ENCODE data around the gene DHX15. TPM values are rescaled to one million over a fixed set of nuclear protein-coding genes. Genes with fewer than 3 reads are reported as not detected.
"Not testable (repeated sequence)": the region's sequence is repeated elsewhere in the genome, so short reads cannot be mapped to it uniquely, and the experiment has no call there.

The DHX15 gene
- total and polyA plus RNA-seq, 10 of the 15 experiments (the other 5 are each of a cell fraction or from before 2014, with no cell fraction given): 166 to 269 (median 184) TPM

- intact Hi-C loops (cut with micrococcal nuclease; ENCODE audit: unreplicated experiment) (no loop called here), in situ Hi-C loops (cut with MboI) (no loop called here)
- Histone ChIP-seq H3K27me3 (replicated peaks in 1 of 2; ENCODE audit: control insufficient read depth in 2 of 2, insufficient read depth in 2 of 2, low read length in 1 of 2) (no peaks in the 10 kb centered on the region), H3K4me1 (ENCODE audit: control insufficient read depth, insufficient read depth, low read length) (no peaks in the 10 kb centered on the region), H3K9me3 (replicated peaks; ENCODE audit: control insufficient read depth, insufficient read depth, low read length) (no peaks in the 10 kb centered on the region), H3K79me2 (ENCODE audit: control insufficient read depth, insufficient read depth, low read length) (no peaks in the 10 kb centered on the region), H4K20me1 (ENCODE audit: control insufficient read depth, insufficient read depth) (no peaks in the 10 kb centered on the region), H2AFZ (ENCODE audit: control insufficient read depth, low read depth, low read length) (no peak overlapping the region), H3K36me3 (ENCODE audit: control insufficient read depth in 2 of 2, insufficient read depth in 2 of 2, low read length in 1 of 2) (no peaks in the 10 kb centered on the region), H3K9ac (ENCODE audit: control insufficient read depth, insufficient read depth, low read length) (no peak overlapping the region), H3K4me3 (no peak overlapping the region), H3K27ac (ENCODE audit: control insufficient read depth, insufficient read depth) (no peak overlapping the region), H3K4me2 (ENCODE audit: control insufficient read depth, insufficient read depth) (no peak overlapping the region)
- BruUV-seq (replicated peaks): no TSS peak
- ATAC-seq (no peak), FAIRE-seq (no peak), DNase-seq (ENCODE audit: low read depth, low spot score) (no peak)
- 78% methylated on average over 7 of the region's 7 CpGs for WGBS (ENCODE audit: insufficient coverage, insufficient replicate concordance, low lambda C conversion rate, missing lambda C conversion rate)
- TF ChIP-seq JUNB (IDR thresholded peaks at IDR 0.05) (no peak), SMARCA5 (IDR thresholded peaks at IDR 0.05) (no peak), MLLT1 (IDR thresholded peaks at IDR 0.05) (no peak), ASH2L (IDR thresholded peaks at IDR 0.05; ENCODE audit: borderline replicate concordance, low read depth) (no peak), SREBF1 (IDR thresholded peaks at IDR 0.05; ENCODE audit: low read length) (no peak), ZNF622 (IDR thresholded peaks at IDR 0.05) (no peak), ZBTB33 (IDR thresholded peaks at IDR 0.05) (no peak), TAF1 (IDR thresholded peaks at IDR 0.05; ENCODE audit: borderline replicate concordance, low read depth, low read length) (no peak)
- SMC1A ChIA-PET (ENCODE audit: uncharacterized antibody, unreplicated experiment): no interaction called here
- POLR2A ChIA-PET: no interaction called here
- RAD21 ChIA-PET (ENCODE audit: unreplicated experiment): no interaction called here
- CTCF ChIA-PET: no interaction called here
Measured at GRCh38 chr4:24507439-24507838, 76.9 kb downstream of the DHX15 start.

- DNase-seq (ENCODE audit: low read depth, low spot score); intact Hi-C loops (cut with micrococcal nuclease; ENCODE audit: unreplicated experiment); in situ Hi-C loops (cut with MboI); RAD21 ChIA-PET (ENCODE audit: unreplicated experiment); H4K20me1 ChIP-seq (ENCODE audit: control insufficient read depth, insufficient read depth); ATAC-seq; SMC1A ChIA-PET (ENCODE audit: uncharacterized antibody, unreplicated experiment); H3K4me3 ChIP-seq; H3K4me2 ChIP-seq (ENCODE audit: control insufficient read depth, insufficient read depth); H2AFZ ChIP-seq (ENCODE audit: control insufficient read depth, low read depth, low read length); H3K36me3 ChIP-seq (ENCODE audit: control insufficient read depth in 2 of 2, insufficient read depth in 2 of 2, low read length in 1 of 2); BruUV-seq (replicated peaks); FAIRE-seq; POLR2A ChIA-PET; H3K27ac ChIP-seq (ENCODE audit: control insufficient read depth, insufficient read depth); CTCF ChIA-PET; H3K9ac ChIP-seq (ENCODE audit: control insufficient read depth, insufficient read depth, low read length); H3K27me3 ChIP-seq (replicated peaks in 1 of 2; ENCODE audit: control insufficient read depth in 2 of 2, insufficient read depth in 2 of 2, low read length in 1 of 2); H3K9me3 ChIP-seq (replicated peaks; ENCODE audit: control insufficient read depth, insufficient read depth, low read length); H3K79me2 ChIP-seq (ENCODE audit: control insufficient read depth, insufficient read depth, low read length); H3K4me1 ChIP-seq (ENCODE audit: control insufficient read depth, insufficient read depth, low read length): not testable (repeated sequence)
- WGBS (ENCODE audit: insufficient coverage, insufficient replicate concordance, low lambda C conversion rate, missing lambda C conversion rate): 64% methylated on average over 10 of the region's 10 CpGs
Measured at GRCh38 chr4:24503090-24503489, 81.3 kb downstream of the DHX15 start.
